ENCODE data around the gene ADM2.

DNA sequence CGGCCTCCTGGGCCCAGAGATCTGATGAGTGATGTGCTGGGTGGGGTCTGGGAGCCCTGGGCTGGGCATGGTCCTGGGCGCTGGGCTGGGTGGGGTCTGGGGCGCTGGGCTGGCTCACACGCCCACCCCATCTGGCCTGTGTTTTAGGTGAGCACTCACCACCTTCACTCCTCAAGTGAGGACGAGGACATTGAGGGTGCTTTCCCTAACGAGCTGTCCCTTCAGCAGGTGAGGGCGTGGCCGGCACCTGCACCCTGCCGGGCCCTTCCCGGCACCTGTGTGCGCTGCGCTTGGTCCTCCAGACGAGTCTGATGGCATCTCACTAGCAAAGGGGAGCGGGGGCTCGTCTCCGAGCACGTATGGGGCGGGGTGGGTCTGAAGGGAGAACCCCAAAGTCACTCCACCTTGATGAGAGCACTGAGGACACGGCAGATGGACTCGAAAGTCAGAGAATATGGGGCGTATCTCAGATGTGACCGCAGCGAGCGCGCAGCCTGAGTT, 44.5 kb upstream of the ADM2 start:
- TF ChIP-seq, protein P1, sequence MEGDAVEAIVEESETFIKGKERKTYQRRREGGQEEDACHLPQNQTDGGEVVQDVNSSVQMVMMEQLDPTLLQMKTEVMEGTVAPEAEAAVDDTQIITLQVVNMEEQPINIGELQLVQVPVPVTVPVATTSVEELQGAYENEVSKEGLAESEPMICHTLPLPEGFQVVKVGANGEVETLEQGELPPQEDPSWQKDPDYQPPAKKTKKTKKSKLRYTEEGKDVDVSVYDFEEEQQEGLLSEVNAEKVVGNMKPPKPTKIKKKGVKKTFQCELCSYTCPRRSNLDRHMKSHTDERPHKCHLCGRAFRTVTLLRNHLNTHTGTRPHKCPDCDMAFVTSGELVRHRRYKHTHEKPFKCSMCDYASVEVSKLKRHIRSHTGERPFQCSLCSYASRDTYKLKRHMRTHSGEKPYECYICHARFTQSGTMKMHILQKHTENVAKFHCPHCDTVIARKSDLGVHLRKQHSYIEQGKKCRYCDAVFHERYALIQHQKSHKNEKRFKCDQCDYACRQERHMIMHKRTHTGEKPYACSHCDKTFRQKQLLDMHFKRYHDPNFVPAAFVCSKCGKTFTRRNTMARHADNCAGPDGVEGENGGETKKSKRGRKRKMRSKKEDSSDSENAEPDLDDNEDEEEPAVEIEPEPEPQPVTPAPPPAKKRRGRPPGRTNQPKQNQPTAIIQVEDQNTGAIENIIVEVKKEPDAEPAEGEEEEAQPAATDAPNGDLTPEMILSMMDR (IDR thresholded peaks at IDR 0.05), result no peak
- TF ChIP-seq EP300 (IDR thresholded peaks at IDR 0.05), result no peak
- TF ChIP-seq POLR2A (IDR thresholded peaks at IDR 0.05), result no peak
- TF ChIP-seq POLR2AphosphoS5 (IDR thresholded peaks at IDR 0.05), result no peak

All from upper lobe of left lung (tissue), 4 donors.